ENCODE data around the gene RNF32.
A peak's percentile ranks its signal among the peaks of the same experiment; 100 is the strongest.
"Not testable (repeated sequence)": the region's sequence is repeated elsewhere in the genome, so short reads cannot be mapped to it uniquely, and the experiment has no call there.

RNF32 gene

DNA sequence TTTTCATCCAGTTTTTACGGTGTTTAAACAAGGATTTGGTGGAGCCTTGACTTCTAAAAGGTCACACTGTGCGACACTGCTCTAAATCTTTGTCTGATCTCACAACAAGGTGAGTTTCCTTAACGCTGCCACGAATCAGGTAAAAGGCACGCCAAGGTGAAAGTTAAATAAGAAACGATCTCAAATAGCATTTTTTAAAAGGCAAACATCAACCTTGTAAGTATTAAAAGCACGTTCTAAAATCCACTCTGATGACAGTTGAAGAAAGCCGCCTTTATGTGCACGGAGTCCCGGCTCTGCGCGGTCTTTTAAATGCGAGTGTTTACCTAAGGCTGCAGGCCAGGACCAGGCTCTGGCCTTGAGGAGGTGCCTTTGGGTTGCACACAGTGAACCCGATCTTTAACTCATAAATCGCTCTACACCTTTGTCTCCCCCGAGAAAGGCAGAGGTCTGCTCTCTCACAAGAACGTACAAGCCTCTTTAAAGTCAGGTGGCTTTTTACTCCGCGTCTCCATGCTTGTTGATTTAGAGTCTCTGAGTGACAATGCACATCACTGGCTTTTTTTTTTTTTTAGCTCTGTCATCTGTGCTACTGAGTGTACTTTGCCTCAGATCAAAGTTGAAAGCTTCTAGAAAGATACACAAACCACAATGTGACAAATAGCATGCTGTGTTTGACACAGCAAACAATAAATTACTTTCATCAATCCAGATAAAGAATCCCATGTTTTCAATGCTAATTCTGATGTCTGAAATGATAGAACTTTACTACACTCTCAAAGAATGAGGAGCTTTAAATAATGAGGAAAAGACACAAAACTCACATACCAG is 25.9 kb upstream of the RNF32 start:
- no peak for DNase-seq

DNA sequence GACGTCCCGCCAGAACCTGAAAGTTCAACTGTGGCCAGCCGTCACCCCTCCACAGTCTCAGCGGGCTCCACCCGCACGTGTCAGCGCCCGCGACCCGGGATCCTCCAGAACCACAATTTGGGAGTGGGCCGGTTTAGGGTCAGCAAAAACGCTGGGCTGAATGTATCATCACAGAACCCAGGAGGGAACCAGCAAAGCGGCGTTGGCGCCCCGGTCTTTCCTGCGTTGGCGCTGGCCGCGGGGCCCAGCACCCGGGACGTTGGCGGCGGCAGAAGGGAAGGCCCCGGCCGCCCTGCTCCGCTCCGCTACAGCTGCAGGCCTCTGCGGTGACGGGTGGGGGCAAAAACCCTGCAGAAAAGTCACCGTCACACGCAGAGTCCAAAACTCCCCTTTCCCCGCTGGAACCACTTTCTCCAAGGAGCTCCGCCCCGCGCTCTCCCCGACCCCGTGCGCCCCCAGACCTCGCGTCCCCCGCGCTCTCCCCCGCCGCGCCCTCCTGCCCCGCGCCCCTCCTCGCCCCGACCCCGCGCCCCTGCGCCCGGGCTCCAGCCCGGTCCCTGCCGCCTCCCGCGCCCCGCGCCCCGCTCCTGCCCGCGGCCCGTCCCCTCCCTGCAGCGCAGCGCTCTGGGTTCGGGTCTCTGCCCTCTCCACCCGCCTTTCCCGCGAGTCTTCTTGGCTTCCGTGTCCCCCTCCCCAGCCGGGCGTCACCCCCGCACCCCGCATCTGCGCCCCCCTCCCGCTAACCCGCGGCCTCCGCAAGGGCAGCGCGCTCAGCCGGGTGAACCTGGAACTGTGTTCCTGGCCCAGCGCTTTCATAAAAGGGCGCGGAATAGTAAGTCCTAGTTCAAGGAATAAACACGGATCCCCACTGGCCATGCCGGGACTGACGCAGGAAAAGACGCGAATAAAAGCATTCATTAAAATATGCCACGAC is 24.0 kb upstream of the RNF32 start:
- DNase-seq, result no peak

DNA sequence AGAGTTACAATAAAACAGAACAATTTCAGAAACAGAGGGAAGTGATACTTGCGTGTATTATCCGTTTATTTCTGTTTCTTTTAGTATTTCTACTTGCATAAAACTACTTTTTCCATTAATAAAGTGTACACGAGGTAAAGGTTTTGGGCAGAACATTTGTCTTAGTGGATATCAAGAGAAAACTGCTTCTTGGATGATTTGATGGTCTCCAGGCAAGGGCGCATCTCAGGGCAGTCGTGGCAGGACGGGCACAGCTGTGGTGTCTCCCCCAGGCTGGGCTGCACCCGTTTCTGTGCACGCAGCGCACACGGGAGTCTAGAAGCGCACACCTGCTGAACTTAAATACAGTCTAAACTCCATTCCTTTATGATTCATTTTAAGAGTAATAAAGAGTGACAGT is 23.4 kb upstream of the RNF32 start:
- no peak for DNase-seq

DNA sequence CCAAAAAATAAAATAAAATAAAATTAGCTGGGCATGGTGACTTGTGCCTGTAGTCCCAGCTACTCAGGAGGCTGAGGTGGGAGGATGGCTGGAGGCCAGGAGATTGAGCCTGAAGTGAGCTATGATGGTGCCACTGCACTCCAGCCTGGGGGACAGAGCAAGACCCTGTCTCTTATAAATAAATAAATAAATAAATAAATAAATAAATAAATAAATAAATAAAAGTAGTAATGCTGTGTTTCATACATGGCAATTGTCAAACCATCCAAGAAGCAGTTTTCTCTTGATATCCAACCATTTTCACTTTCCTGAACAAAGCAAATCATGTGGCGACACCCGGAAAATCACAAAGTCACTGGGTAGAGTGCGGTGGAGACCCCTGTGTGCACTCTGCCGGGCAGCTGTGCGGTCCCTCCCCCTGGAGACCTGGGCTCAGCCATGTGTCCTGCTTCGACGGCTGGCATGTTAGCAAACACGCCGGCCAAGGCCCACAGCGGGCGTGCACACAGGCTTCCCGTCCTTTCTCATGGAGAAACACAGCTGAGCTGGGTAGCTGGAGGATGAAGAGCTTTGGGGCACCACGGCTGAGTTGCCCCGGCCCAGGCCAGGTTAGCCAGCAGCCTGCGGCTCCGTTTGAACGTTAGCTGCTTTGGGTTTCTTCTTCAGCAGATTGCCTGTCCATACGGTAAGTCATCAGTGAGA is 22.3 kb upstream of the RNF32 start:
- DNase-seq, result no peak

DNA sequence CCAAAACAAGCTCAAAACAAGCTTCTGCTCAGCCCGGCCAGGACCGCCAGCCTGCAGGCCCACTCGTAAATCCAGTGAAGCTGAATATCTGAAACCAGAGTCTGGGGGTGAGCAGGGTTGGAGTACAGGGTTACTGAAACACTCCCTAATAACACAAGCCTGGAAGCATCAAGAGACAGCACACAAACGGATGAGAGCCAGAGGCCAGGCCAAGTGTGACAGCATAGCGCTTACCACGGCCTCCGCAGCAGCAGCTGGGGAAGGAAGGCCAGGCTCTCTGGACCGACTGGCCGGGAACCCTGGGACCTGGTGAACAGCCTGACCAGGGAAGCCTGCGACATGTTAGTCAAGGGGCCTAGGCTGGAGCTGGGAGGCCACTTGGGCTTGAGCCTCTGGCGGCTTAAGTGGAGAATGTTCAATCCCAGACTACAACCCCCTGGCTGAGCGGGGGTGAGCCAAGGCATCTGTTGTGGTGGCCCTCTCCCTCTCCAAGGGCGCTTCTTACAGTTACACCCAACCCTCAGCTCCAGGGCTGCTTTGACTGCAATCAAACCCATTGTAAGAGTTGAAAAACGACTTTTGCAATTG is 21.7 kb upstream of the RNF32 start:
- no peak for DNase-seq

DNA sequence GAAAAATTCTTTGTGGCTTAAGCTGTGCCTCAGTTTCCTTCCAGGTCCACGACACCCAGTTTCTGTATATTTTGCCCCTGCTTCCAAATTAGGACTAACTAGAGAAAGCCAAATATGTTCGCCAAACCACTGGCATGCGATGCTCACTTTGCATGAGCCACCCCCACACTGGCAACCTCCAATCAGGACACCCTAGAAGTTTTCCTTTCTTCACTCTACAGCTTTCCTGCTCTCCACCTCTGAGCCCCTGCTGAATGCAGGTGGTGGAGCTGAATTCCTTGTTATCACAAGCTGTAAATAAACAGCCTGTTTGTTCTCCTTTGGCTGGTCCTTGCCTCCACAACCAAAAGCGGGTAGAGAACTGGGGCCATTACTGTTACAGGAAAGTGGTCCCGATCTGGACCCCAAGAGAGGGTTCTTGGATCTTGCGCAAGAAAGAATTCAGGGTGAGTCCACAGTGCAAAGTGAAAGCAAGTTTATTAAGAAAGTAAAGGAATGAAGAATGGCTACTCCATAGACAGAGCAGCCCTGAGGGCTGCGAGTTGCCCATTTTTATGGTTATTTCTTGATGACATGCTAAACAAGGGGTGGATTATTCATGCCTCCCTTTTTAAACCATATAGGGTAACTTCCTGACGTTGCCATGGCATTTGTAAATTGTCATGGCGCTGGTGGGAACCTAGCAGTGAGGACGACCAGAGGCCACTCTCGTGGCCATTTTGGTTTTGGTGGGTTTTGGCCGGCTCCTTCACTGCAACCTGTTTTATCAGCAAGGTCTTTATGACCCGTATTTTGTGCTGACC is 20.9 kb upstream of the RNF32 start:
- not testable (repeated sequence) for DNase-seq

DNA sequence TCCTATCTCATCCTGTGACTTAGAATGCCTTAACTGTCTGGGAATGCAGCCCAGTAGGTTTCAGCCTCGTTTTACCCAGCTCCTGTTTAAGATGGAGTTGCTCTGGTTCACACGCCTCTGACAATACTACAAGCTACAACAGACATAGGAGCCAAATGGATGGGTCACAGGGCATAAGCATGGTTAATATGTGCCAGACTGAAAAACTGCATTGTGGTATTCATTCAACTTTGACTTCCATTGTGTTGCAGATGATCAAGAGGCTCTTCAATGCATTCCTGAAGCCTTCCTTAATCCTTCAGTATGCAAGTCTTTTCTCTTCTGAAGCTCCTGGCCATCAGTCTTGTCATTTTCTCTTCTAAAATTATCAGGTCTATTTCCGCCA is 20.3 kb upstream of the RNF32 start:
- no peak for DNase-seq

DNA sequence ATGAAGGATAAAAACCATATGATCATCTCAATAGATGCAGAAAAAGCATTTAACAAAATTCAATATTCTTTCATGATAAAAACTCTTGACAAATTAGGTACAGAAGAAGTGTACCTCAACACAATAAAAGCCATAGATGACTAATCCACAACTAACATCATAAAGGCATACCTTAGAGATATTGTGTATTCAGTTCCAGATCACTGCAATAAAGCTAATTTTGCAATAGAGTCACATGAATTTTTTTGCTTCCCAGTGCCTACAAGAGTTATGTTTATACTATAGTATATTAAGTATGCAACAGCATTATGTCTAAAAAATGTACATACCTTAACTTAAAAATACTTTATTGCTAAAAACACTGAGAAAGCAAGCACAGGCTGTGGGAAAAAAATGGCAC is 18.9 kb upstream of the RNF32 start:
- no peak for DNase-seq

DNA sequence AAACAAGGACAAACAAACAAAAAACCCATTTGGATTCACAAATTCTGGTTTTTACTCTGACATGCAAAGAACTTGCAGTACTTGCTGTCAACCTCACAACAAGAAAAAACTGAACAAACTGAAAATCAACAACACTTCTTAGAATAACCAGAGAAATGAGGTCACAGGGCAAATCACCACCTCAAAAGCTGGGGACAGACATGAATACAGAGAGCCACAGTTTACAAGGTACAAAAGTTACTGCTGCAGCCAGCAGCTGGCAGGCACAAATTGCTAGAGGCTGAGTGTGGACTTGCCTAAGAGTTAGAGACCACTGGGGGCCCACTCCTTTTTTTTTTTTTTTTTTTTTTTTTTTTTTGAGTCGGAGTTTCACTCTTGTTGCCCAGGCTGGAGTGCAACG is 15.0 kb upstream of the RNF32 start:
- no peak for DNase-seq

DNA sequence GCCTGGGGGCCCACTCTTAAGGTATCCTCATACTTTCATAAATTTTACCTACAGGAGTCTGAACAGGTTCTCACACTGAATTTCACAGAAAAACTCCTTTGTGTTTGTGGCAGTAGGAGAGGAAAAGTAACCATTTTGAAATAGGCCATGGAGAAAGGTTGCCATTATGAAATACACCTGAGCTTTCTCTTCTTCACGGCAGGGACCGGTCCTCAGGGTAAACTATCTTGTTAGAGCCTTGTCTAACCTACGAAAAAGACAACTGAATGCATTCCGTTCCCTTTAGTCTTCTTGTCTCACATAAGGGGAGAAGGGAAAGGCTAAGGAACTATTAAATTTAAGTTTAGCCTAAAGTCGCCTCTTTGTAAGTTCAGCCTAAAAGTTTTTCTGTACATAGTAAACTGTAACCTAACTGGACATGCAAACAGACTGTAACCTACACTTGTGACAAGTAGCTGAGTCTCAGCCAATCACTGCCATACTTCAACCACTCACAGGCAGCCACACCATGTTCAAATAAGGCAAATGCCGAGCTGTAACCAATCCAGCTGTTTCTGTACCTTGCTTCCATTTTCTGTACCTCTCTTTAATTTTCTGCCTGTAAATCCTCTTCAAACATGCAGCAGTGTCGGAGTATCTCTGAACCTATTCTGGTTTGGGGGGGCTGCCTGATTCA is 14.2 kb upstream of the RNF32 start:
- DNase-seq, result no peak

DNA sequence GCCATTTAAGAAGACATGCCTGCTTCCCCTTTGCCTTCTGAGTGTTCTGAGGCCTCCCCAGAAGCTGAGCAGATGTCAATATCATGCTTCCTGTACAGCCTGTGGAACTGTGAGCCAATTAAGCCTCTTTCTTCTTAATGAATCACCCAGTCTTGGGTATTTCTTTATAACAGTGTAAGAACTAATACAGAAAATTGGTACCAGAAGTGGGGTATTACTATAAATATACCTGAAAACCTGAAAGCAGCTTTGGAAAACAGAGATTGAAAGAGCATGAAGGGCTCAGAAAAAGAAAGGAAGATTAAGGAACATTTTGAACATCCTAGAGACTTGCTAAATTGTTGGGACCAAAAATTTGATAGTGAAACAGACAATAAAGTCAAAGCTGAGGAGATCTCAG is 12.0 kb upstream of the RNF32 start:
- no peak for DNase-seq

DNA sequence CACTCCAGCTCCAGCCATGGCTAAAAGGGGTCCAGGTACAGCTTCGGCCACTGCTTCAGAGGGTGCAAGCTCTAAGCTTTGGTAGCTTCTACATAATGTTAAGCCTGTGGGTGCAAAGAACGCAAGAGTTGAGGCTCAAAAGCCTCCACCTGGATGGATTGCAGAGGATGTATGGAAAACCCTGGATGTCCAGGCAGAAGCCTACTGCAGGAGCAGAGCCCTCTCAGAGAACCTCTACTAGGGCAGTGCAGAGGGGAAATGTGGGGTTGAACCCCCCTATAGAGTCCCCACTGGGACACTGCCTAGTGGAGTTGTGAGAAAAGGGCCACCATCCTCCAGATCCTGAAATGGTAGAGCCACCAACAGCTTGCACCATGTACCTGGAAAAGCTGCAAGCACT is 10.7 kb upstream of the RNF32 start:
- DNase-seq, result no peak

DNA sequence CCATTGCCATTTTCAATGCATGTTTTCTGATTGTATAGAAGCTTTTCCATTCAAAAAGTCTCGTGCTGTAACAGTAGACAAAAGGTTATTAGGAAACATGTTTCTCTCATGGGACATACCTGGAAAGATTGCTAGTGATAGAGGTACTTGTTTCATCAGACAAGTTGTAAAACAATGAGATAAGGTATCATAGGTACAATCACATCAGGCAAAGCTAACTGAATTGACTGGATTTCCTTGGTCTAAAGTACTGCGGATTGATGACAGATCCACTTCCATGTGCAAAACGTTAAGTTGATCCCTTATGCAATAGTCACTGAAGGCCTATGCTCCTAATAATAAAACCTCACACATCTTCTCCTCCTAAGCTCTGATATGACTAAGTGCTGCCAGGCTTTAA is 6.5 kb upstream of the RNF32 start:
- no peak for DNase-seq

DNA sequence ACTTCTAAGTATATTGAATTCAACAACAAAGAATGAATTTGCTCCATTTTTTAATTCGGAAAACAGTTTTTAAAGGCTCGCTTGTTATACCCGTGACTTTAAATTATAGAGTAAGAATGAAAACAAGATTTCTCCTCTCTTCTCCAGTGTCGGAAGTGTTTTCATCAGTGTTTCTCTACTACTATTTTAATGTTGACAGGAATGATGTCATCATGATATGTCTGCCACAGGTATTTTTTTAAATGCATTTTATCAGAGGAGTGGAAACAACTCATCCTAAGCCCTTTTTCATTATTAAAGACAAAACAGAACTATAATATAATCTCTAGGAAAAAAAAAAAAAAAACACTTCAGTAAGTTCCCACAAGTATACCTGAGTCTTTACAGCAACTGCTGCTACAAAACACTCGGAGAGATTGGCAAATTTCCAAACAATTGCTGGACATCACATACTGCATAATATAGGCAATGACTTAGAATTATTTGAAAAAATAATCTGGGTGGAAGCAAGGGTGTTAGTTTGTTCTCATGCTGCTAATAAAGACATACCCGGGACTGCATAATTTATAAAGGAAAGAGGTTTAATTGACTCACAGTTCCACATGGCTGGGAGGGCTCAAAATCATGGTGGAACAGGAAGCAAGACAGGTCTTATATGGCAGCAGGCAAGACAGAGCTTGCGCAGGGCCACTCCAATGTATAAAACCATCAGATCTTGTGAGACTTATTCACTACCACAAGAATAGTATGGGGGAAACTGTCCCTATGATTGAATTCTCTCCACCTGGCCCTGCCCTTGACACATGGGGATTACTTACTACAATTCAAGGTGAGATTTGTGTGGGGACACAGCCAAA is 4.8 kb upstream of the RNF32 start:
- no peak for DNase-seq

DNA sequence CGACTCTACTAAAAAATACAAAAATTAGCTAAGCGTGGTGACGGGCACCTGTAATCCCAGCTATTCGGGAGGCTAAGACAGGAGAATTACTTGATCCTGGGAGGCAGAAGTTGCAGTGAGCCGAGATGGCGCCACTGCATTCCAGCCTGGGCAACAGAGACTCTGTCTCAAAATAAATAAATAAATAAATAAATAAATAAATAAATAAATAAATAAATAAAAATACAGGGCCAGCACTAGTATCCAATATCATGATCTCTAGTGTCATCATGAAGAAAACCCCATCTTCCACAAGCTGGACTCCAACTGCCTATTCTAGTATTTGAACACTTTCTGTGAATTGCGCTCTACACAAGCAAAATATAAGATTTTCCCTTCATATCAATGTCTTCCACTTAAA is 3.5 kb upstream of the RNF32 start:
- DNase-seq, result not testable (repeated sequence)

DNA sequence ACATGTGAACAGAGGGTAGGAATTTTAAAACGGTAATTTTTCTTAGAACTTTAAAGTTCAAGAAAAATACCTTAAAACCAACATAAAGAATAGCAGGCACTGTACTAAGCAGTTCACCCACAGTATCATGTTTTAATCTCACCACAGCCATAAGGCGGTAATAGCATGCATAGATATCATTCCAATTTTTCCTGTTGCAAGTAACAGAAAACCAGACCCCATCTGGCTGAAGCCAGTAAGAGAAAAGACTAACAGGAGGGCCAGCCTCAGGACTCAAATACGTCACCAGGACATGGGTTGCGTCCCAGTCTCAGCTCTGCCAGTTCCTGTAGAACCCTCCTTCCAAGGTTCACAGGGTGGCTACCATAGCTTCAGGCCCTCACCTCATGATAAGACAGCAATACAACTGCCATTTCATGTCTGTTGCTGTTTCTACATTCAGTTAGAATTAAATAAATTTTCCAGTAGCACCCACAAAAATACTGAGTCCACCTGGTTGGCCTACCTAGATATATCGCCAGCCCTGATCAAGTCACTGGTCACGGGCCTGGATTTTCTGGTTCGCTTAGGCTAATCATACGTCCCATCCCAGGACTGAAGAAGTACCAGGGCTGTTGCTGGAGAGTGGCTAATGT is 2.0 kb upstream of the RNF32 start:
- DNase-seq, result no peak

DNA sequence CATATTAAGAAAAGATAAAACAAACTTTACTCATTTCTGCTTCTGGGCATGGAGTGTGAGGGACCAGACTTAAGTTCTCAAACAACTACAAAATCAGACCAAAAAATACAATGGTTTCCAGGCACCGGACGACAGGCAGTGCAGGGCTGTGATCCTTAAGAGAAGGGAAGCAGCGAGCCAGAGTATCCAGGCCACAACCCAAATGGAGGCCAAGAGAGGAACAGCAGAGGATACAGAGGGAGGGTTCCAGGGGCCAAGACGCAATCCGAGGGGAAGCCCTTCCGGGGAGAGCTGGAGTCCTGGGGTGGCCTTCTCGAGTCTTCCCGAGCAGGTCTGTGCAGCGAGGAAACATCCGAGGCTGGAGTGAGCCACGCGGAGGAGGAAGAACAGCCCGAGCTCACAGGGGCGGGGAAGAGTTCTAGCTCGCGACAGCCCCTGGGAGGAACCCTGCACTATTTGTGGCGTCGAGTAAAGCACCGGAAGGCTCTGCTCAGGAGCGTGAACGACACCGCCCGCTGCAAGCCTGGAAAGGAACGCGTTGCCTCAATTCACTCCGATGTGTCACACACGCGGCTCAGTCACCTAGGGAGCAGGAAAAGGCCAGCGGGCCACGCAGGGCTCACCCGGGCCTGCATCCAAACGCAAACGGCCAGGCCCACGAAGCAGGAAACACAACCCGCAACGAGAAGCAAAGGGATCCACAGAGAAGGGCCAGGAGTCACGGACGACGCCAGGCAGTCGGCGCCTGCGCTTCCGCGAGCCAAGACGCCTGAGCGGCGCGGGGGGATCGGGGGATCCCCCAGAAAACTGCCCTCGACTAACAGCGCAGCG is 933 bp upstream of the RNF32 start:
- DNase-seq, result peak; percentile 17

DNA sequence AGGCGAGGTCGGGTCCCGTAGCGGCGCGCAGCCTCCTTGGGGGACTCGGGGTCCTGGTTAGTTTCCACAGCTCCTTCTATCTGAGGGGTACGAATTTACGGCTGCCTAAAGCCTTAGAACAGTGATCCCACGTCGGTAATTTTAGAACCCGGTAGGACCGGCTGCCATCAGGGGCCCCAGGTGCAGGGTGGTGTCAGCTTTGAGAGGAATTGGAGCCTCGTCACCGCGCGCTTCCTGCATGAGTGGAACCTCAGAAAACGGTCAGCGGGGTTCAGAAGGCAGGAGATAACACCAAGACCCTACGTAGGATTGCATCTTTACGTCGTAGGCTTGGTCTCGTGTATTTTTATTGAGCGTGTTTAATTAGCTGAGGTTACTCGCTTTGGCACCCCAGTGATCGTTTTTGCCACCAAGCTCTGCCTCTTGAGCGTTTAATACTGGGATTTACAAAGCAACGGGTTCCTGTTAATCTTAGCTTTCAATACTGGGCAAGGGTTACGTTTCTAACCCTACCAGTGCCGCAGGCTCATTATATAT is 443 bp downstream of the RNF32 start:
- DNase-seq, result peak; percentile 43
